ENCODE measurements around the gene ATG5.

The ATG5 gene

DNA sequence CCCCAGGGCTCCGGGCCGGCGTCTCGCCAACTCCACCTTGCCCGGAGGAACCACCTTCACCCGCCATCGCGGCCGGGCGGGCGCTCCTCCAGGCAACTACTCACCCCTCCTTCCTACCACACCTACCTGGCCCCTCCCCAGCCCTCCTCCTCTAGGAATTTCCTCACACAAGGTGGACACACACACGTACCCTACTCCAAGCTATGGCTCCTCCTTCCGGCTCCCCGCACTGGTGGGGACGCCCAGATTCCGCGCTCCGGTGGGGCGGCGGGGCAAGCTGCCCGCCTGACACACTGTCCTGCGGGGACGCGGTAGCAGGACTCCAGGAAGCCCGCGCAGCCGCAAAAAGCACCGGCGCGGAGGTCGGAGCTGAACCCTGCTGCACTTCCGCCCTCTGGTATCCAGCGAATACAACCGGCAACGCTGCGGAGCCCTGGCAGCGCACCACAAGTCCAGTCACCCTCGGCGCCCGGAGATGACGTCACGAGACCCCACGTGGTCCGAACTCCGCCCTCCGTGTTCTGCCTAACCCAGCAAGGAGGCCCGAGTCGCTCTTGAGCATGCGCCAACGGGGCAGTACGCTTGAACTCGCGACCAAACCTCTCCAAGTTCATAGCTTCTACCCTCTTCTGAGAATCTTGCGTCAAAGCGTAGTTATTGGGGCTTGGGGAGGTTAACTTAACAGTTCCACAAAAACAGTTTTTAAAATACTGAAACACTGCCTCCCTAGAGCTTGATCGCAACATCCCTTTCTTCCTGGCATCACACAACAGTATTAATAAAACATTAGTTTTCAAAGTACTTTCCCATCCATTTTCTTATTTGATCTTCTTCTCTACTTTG is at the start of gene ATG5:
TSS of gene ATG5 (minus strand) at position 425 of the 843 bp plus-strand sequence. CDS start 9,552 bp downstream, outside the sequence.
- DNase-seq: peak; percentile 98

DNA sequence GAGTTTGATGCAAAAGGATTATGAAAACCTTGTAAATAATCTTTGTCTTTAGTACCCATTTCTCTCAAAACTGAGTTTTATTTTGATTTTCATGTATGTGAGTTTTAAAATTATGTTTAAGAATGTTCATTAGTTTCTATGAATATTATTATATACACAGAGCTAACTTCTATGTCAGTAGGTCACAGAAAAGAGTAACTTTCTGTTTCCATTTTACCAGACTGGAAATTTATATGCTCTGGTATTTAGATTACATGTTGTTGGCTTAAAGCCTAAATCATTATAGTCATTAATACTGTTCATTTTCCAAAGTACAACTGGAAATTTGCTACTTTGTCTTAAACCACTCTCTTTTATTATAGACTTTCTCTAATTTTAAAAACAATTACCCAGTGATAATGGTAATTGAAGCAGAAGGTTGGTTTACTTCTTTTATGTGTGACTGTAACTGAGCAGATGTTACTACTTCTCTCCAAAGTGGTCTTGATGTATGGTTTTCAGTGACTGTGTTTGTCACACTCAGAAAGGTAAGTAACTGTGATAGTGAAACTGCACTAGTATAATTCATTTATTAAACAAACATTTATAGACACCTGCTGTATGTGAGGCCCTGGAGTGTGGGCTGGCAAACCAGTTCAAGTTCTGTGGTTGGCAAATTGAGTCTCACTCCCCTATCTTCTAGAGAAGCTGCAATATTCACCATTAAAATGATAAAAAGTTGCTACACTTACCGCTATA is 48.1 kb upstream of the ATG5 start:
- no peak for DNase-seq

DNA sequence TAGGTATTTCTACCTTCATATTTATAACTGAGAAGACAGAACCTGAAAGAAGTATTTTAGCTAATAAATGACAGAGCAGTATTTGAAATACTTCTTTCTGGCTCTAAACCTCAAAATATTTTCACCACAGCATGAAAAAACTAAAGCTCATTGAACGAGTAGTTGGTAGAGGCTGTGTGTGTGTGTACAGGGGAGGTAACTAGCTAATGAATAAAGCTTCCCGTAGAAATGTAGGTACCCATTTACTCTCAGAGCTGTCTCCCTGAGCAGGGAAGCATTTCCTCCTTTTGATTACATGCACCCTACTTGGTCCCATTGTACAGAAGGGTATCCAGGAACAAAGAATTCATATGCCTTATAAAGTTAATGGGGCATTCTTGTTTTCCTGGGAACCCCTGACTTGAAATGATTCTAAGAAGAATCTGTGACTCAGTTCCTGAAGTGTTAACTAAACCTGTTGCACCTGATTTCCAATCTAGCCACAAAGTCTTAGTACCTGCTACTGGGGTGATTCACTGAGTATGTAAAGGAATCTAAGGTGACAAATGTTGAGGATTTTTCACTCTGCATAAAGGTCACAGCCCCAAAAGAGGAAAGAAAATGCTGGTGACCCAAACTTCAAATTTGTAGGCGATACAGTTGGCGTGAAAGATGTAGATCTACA is 47.4 kb upstream of the ATG5 start:
- DNase-seq: no peak

DNA sequence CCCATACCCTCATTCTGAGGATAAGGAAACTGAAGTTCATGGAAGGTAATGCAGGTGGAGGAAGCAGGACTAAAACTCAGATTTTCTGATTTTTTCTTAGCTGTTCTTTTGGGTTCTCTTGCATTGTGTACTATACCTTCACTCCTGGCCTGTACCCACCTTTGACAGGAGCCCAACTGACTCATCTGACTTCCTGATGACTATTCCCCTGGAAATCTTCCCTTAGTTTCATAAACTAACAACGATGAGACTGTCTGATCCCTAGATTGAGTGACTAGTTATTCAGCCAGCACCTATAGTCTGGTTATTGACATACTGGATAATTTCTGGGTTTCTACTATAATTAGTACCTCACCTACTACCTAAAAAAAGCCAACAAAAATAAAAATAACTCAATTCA is 45.1 kb upstream of the ATG5 start:
- no peak for DNase-seq

DNA sequence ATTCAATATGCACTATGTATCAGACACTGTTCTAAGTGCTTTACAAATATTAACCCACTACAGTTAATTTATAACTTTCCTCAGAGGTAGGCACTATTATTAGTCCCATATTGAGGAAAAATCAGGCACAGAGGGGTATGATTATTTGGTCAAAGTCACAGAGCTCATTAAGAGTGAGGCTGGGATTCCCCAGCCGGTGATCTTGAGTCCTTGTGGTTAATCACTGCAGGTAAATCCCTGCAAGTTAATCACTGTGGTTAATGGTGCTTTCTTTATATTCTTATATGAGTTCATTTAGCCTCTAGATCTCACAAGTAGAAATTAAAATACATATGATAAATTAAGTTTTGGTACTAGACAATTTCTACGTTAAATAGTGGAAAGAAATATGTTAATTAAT is 44.2 kb upstream of the ATG5 start:
- DNase-seq: no peak

DNA sequence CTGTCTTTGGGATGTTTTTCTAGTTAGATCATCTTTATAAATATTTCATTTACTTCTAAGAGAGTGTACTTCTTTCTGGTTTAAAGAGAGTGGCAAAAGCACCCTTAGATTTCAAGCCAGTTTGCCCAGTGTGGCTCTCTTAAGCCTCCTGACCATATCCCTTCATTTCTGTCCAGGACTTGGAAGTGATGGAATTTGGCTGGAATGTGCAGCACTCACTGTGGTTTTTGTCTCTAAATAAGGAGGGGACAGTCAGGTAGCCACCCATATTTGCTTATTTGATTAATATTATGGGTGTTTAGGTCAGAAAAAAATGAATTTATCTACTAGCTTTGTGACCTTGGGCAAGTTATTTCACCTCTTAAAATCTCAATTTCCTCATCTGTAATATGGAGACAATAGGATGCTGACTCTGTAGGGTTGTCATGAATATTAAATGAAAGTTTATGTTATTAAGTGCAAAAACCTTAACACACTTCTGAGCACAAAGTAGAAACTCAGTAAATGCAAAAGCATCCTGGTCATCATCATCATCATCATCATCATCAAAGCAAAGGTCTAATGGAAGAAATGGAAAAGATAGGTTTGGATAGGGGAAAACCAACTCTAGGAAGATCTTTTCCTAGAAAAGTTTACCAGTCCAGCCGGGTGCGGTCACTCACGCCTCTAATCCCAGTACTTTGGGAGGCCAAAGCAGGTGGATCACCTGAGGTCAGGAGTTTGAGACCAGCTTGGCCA is 38.0 kb upstream of the ATG5 start:
- no peak for DNase-seq

DNA sequence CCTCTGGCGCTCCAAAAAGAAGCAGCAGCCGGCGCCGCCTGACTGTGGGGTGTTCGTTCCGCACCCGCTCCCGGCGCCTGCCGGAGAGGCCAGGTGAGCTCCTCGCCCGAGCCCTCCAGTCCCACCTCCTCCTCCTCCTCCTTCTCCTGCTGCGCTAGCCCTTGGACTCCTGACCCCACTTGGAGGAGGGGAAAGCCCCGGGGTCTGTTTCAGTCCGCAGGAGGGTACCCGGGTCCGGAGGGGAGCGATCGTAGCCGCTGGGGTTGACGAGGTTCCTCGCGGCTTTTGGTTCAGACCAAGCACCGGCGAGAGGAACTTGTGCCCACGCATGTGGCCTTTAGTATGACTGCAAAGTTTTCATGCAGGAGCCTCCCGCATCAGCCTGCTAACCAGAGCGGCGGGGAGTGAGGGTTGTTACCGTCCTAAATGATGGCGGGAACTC is 35.5 kb upstream of the ATG5 start:
- DNase-seq: no peak

DNA sequence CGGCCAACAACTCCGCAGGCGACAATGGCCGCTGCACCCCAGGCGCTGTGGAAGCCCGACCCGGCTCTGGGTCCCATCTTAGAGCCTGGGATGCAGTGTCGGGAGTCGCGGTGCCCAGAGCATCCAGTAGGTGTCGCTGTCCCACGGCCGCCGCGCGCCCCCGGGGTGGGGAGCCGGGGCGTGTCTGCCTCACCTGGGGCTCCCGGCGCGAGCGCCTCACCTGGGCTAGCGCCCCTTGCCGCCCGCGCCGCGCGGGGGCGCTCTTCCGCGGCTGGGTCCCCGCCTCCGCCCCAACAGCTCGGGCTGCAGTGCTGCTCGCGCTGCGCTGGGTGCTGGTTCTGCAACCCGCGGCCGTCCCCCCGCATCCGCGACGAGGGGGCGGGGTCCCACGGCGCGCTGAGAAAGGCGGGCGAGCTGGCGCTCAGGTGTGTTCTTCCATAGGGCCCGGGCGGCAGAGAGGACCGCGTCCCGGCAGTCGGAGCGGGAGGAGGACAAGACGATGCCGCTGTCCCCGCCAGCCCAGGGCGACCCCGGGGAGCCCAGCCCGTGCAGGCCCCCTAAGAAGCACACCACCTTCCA is 34.9 kb upstream of the ATG5 start, which contains the start of gene CRYBG1:
TSS of gene CRYBG1 (plus strand) at position 308 of the 579 bp plus-strand sequence. CDS start at position 500, 192 bp downstream.
- DNase-seq: peak; percentile 29

DNA sequence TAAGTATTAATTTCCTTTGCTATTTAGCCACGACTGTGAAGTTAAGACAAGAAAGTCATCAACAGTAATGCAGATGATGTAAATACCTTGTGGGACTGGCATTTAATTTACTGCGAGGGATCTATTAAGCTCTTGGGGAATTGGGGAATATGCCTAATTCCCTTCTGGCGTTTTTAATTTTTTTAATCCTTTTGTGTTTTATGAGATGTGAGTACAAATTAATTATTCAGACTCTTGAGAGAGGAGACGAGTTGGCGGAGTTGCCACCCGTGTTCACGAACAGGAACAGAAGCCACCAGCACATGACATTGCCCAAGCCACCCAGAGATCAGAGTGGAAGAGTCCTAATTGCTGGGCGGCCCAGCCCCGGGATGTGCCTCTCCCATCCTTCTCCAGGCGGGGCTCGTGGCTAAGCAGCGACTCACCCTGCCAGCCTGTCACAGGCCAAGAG is 34.4 kb upstream of the ATG5 start:
- no peak for DNase-seq

DNA sequence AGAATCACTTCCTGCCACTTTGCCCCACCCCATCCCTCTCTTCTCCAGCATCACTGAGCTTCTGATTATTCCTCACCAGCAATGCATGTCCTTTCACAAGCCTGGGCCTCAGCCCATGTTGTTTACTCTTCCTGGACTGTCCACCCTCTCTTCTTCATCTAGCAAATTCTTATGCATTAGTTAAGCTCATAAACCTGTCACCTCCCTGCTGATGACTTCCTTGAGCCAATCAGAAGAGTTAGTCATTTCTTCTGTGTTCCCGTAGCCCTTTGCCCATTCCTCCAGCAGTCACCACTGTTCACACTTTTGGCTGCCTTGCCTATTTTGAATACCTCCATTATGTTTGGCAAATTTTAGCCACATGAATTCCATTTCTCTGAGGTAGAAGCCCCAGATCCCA is 30.8 kb upstream of the ATG5 start:
- DNase-seq: no peak

DNA sequence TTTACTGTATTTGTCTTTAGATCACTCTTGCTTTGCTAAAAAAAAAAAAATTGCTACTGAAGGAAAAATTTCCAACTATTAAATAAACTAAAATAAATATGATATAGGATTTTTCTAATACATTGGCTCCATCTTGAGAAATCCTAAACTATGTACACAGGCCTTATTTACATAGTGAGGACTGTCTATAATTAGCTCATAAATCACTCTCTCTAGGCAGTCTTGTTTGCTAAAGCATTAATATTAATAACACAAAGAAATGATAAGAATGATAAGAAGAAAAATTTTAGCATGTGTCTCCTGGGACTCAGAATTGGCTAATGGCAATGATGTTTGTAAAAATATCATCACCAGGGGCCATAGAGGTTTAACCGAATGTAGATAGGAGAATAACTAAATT is 21.7 kb upstream of the ATG5 start:
- DNase-seq: no peak

DNA sequence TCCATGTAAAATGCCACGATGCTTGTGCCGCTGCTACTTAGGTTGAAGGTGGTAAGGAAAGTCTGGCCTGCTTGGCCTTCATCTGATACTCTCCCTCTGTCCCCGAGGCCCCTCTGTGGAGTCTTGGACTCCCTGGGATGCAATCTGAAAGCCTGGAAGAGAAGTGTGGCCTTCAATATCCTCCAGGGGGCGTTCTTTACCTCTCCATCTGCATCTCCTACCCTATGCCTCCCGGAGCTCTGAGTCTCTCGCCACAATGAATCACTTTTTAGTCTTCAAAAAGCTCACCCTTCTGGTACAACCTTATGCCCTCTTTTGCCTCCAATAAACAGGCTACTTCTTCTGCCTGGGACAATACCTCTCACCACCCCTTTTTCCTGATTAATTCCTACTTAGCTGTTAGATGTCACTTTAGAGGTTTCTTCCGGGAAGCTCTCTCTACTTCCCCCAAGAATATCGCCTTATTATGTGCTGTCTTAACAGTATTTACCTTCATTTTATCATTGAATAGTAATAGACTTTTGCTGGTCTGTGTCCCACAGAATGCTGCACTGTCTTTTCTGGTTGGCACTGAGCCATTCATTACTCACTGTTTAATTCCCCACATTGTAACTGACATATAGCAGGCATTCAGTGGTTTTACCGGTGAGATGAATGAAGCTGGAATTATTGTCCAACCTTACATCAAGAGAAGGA is 13.9 kb upstream of the ATG5 start:
- DNase-seq: peak; percentile 63

DNA sequence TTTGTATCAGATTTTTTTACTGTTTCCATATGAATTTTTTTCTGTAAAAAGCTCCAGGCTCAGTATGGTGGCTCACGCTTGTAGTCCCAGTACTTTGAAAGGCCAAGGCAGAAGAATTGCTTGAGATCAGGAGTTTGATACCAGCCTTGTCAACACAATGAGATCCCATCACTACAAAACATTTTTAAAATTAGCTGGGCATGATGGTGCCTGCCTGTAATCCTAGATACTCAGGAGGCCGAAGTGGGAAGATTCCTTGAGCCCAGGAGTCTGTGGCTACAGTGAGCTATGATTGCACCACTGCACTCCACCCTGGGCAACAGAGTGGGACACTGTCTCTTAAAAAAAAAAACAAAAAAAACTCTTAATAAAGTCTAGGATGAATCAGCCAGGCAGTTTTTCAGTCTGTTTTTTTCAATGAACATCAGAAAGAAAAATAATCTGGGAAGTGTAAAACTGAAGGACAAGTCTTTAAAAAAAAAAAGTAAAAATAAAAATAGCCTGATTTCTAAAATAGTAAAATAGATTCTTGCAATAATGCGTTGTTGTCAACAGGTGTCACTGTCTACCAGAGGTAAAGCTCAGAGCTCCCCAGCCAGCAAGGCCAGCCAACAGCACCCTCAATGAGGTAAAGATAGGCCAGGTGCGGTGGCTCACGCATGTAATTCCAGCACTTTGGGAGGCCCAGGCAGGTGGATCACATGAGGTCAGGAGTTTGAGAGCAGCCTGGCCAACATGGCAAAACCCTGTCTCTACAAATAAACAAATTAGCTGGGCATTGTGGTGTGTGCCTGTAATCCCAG is 9.3 kb upstream of the ATG5 start:
- peak; percentile 60 for DNase-seq

DNA sequence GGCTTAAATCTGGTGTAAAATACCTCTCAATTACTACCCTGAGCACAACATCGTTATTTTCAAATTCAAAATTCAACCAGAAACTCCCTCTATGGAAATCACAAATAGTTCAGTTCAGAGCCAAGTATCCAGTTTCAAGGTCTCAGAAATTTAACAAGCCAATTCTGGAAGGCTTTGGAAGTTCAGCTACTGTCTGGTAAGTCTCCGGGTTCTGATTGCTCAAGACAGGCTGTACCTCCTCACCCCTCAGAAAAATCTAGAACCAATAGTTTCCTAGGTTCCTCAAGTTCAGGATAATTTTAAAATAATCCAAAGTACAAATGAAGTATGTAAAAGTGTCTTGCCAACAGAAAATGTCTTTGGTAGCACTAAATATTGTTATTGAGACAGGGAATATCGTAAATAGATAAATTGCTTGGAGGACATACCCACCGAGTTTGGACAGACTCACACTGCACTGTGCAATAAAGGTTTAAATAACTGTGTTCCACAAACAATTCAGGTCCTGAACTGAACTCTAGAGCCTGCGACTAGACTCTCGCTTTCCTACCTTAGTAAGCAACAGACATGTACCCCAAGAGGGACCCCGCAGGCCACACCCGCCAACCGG is 729 bp downstream of the ATG5 start:
- no peak for DNase-seq

DNA sequence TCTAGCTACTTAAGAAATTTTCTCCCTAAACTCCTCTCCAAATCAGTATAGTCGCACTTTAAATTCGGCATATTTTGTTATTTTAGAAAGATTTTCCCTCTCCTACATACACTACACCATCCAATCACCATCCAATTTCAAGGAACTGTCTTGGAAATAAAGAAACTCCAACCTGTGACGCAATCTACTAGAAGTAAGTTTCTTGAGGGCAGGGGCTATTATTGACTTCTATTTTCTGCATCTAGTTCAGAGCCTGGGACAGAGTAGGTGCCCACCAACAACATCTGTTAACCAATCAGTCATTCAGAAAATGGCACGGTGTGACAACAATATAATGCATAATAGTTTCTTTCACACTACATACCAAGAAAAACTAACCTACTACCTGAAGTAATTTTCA is 3.6 kb downstream of the ATG5 start:
- DNase-seq: no peak

DNA sequence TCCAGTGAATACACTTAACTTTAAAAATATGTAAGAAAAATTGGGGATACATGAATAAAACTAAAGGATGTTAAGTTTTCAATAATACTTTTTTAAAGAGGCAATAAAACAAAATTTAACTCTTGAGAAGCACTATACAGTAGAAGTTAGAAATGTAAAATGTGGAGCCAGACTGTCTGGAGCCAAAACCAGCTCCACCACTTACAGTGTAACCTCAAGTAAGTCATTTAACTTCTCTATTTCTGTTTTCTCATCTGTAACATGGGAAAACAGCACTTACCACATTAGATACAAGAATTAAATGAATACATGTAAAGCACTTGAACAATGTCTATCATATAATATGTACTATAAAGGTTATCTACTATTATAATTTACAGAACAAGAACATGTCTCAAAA is 6.7 kb downstream of the ATG5 start:
- no peak for DNase-seq

DNA sequence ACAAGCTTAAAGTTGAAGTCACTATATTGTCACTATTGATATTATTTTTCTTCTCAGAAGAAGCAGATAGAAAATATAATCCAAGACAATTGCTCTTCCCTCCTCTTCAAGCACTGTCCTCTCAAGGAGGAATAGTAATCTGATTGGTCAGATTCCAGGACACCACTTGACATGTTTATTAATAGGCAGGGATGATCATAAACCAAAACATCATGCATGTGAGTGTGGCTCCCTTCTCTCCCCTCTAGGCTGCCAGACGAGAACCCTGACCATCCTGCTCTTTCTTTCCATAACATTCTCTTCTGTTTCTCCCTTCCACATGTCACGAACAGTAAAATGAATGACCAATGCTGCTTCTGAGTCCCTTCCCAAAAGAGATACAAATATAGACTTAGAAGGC is 7.5 kb downstream of the ATG5 start:
- peak; percentile 20 for DNase-seq

DNA sequence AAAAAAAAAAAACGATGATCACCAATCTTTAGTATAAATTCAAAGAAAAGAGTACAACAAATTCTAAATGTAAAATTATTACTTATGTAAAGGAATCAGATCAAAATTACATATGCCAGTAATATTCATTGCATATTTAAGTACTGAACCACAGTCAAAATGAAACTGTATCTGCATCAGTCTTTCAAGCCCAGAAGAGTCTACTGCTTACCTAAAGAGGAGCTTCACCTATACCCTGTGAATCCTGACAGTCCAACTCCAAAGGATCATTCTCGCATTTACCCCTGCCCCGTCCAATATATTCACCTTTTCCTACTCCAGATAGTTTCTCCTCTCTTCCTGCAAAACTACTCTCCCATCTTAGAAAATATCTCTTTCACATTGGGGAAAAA is 9.2 kb downstream of the ATG5 start:
- DNase-seq: no peak

DNA sequence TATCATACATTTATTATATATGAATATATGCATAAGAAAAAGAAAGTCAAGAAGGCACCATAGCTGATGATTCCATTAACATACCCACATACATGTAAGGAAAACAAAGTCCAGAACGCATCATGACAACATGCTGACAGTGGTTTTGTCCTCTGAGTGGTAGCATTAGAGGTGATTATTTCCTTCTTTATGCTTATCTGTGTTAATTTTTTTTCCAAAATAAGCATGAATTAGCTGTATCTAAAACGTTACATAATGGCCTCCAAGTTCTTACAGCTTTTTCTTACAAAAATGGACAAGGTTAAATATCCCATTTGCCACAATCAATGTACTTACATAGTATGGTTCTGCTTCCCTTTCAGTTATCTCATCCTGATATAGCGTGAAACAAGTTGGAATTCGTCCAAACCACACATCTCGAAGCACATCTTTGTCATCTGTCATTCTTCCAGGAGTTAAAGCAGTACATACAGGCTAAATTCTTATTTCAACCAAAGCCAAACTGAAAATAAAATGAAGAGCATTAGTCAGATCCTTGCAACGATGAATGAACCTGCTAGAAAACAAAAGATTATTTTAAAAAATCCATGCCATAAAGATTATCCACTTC is 9.7 kb downstream of the ATG5 start:
- peak; percentile 85 for DNase-seq

Measured in hematopoietic multipotent progenitor cell treated with erythropoietin and hydrocortisone succinate and interleukin-3 and kit ligand, for 8 days (in vitro differentiated cells).